Measurements from ENCODE around the gene NOBOX.
"Not testable (repeated sequence)": the region's sequence is repeated elsewhere in the genome, so short reads cannot be mapped to it uniquely, and the experiment has no call there.

DNA sequence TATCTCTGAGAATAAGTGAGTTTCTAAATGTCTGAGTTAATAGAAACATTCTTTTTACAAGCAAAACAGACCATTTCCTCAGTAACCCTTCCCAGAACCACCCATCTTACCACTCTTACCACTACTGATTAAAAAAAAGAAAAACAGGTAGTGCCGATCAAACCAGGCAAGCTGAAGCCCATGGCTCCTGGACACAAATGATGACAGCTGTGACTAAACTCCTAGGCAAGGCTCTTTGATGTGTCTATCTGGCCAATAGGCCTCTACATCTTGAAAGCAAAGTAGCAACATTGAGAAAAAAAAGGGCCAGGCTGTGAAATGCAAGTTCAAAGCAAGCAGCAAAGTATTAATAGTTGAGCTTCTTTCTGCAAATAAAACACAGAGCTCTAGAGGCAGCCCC lies 54.9 kb downstream of the NOBOX start:
- TF ChIP-seq POLR2A (IDR thresholded peaks at IDR 0.05; ENCODE audit: low read depth, low read length); TAF1 (IDR thresholded peaks at IDR 0.05; ENCODE audit: borderline replicate concordance, low read depth, low read length): not testable (repeated sequence)
